OCI-LY7 (cell line): ENCODE data around the gene PCDH9.

Experiments used
- CTCF ChIP-seq: fragments of 200-600 bp; sonication (generic); conservative IDR thresholded peaks from 2 replicates; pipeline ENCODE4 v1.5.1; 2014; ENCODE audit warnings: mild to moderate bottlenecking, antibody characterized with exemption, low read length, moderate library complexity, mixed read lengths
- EZH2phosphoT487 ChIP-seq: fragments of 200-600 bp; sonication (generic); IDR thresholded peaks from 2 replicates; pipeline ENCODE4 v1.6.1; 2018; ENCODE audit warnings: low read depth, borderline replicate concordance, mild to moderate bottlenecking, mixed run types, antibody characterized with exemption, low read length, moderate library complexity, mixed read lengths

GRCh38 chr13:66723576-66723975, 506.6 kb downstream of the PCDH9 start:
- TF ChIP-seq CTCF (no peak), EZH2phosphoT487 (no peak)
